Measurements from ENCODE around the gene CRYBB3. TPM values are rescaled to one million over a fixed set of nuclear protein-coding genes. Genes with fewer than 3 reads are reported as not detected.
"Not testable (repeated sequence)": the region's sequence is repeated elsewhere in the genome, so short reads cannot be mapped to it uniquely, and the experiment has no call there.

The CRYBB3 gene
- polyA plus RNA-seq, 4 donors = 0.50 TPM; not detected in 3

DNA sequence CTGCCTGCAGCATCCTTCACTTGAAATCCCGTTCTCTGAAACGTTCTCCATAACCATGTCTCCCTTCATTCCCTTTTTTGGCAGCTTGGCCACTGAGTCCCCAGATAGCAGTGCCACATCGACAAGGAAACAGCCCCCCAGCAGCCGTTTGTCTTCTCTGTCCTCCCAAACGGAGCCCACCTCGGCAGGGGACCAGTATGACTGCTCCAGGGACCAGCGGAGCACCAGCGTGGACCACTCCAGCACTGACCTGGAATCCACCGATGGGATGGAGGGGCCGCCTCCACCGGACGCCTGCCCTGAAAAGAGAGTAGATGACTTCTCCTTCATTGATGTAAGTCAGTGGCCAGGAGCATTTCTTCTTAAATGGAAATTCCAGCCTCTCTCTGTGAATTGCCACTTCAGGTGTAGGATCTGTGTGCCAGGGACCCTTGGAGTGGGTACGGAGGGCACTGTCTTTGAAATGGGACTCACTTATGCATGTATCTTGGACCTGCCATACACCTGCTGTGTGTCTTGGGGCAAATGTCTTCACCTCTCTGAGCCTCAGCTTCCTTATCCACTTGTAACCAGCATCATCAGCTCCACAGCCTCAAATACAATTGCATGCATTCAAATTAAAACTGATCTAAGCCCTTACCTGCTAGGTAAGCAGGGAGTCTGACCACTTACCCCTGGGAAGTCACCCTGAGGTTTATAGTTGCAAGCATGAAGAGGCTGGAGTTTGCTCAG lies 25.3 kb upstream of the CRYBB3 start:
- DNase-seq (ENCODE audit: low read depth in 4 of 4, low spot score in 3 of 4) = no peak

GRCh38 chr22:25174888-25175411 lies 24.7 kb upstream of the CRYBB3 start:
- DNase-seq (ENCODE audit: low read depth in 4 of 4, low spot score in 3 of 4) = no peak

DNA sequence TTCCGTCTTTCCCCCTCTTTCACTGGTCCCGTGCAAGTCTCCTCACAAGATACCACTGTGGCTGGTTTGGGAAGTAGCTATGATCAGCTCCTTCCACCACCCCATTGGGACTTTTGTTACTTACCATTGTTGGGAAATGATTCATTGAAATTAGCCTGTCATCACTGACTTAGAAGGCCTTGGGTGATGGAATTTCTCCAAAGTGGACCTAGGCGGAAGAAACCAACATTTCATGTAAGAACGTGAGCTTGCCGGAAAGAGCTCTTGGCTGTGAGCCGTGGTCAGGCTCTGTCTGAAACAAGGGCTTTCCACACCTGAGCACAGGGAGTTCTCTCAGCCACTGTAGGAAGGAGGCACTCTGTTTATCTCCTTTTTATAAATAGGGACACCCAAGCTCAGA lies 23.5 kb upstream of the CRYBB3 start:
- no peak for DNase-seq (ENCODE audit: low read depth in 4 of 4, low spot score in 3 of 4)

- DNase-seq (ENCODE audit: low read depth in 4 of 4, low spot score in 3 of 4) = no peak
Measured at GRCh38 chr22:25176799-25177198, 22.9 kb upstream of the CRYBB3 start.

GRCh38 chr22:25177226-25177625 lies 22.4 kb upstream of the CRYBB3 start:
- no peak for DNase-seq (ENCODE audit: low read depth in 4 of 4, low spot score in 3 of 4)

DNA sequence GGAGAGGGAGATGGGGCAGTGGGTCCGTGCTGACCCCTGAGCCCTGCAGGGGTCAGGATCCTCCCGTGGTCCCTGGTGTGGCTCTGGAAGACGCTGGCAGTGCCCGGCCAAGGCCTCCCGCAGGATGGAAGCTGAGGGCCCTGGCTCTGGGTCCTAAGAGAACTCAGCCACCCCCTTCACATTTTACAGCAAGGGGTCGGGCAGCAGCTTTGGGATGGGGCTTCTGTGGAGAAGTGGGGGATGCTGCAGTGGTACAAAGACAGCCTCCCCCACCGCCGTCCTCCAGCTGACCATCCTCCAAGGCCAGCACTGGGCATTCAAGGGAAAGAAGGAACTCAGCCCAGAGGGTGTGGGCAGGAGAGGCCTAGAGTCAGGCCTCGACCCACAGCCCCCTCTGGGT lies 21.8 kb upstream of the CRYBB3 start:
- DNase-seq (ENCODE audit: low read depth in 4 of 4, low spot score in 3 of 4) = no peak

DNA sequence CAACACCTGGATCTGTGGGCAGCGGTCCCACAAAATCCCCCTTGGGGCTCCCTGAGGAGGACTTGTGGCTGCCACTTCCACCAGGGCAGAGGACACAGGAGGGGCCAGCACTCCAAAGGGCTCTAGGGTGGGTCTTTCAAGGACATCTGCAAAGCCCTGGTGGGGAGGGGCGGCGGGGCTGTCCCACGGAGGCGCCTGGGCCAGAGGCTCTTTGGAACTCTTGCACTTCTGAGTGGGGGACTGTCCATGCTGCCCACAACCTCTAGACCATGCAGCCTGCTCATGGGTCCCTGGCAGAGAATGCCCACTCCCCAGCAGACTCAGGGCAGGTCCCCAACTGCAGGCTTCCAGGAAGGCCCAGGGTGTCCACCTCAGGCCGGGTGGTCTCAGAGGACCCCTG lies 21.3 kb upstream of the CRYBB3 start:
- DNase-seq (ENCODE audit: low read depth in 4 of 4, low spot score in 3 of 4) = not testable (repeated sequence)

GRCh38 chr22:25178869-25179631 lies 20.6 kb upstream of the CRYBB3 start:
- not testable (repeated sequence) for DNase-seq (ENCODE audit: low read depth in 4 of 4, low spot score in 3 of 4)

GRCh38 chr22:25182131-25183110 lies 17.2 kb upstream of the CRYBB3 start:
- no peak for DNase-seq (ENCODE audit: low read depth in 4 of 4, low spot score in 3 of 4)

- DNase-seq (ENCODE audit: low read depth in 4 of 4, low spot score in 3 of 4) = no peak
Measured at GRCh38 chr22:25183949-25184619, 15.6 kb upstream of the CRYBB3 start.

DNA sequence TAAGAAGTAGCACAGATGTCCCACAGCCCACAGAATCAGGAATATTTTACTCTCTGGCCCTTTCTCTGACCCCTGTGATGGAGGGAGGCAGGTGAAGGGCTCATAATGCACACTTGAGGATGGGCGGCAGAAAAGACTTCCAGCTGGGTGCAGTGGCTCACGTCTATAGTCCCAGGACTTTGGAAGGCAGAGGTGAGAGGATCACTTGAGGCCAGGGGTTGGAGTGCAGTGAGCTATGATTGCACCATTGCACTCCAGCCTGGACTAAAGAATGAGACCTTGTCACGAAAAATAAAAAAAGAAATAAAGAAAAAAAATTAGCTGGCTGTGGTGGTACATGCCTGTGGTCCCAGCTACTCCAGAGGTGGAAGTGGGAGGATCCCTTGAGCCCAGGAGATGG lies 13.5 kb upstream of the CRYBB3 start:
- DNase-seq (ENCODE audit: low read depth in 4 of 4, low spot score in 3 of 4) = no peak

GRCh38 chr22:25187469-25187868 lies 12.2 kb upstream of the CRYBB3 start:
- no peak for DNase-seq (ENCODE audit: low read depth in 4 of 4, low spot score in 3 of 4)

GRCh38 chr22:25192406-25192805 lies 7.3 kb upstream of the CRYBB3 start:
- DNase-seq (ENCODE audit: low read depth in 4 of 4, low spot score in 3 of 4) = no peak

GRCh38 chr22:25193130-25193529 lies 6.5 kb upstream of the CRYBB3 start:
- no peak for DNase-seq (ENCODE audit: low read depth in 4 of 4, low spot score in 3 of 4)

DNA sequence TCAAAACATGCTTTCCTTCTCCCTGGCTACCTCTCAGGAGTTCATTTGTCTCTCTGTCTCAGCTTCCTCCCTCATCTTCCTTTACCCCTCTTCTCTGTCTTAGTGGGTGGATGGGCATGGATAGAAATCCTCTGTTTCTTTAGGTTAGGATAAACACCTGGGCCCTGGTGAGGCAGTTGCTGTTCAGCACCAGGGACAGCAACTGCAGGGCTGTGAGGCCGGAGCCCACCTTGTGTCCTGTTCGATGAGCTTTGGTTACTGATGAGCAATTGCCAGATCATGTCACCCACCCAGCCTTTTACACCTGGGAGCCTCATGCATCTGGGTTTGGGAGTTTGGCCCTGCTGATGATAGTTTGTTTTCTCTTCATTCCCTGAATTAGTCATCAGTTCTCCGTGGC lies 6.1 kb upstream of the CRYBB3 start:
- peak in 1 of 4 donors; percentile 22 for DNase-seq (ENCODE audit: low read depth in 4 of 4, low spot score in 3 of 4)

DNA sequence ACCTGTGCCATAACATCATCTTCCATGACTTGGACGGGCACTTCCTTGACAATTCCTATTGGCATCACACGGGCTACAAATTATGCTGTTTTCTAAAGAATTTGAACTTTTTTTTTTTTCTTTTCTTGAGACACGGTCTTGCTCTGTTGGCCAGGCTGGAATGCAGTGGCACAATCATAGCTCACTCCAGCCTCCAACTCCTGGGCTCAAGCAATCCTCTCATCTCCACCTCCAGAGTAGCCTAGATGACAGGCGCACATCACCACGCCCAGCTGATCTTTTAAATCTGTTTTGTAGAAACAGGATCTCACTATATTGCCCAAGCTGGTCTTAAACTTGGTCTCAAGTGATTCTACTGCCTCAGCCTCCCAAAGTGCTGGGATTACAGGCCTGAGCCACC lies 3.3 kb upstream of the CRYBB3 start:
- DNase-seq (ENCODE audit: low read depth in 4 of 4, low spot score in 3 of 4) = no peak

- no peak for DNase-seq (ENCODE audit: low read depth in 4 of 4, low spot score in 3 of 4)
Measured at GRCh38 chr22:25197340-25197739, 2.3 kb upstream of the CRYBB3 start.

GRCh38 chr22:25200967-25201366 lies 1.3 kb downstream of the CRYBB3 start:
- DNase-seq (ENCODE audit: low read depth in 4 of 4, low spot score in 3 of 4) = no peak

DNA sequence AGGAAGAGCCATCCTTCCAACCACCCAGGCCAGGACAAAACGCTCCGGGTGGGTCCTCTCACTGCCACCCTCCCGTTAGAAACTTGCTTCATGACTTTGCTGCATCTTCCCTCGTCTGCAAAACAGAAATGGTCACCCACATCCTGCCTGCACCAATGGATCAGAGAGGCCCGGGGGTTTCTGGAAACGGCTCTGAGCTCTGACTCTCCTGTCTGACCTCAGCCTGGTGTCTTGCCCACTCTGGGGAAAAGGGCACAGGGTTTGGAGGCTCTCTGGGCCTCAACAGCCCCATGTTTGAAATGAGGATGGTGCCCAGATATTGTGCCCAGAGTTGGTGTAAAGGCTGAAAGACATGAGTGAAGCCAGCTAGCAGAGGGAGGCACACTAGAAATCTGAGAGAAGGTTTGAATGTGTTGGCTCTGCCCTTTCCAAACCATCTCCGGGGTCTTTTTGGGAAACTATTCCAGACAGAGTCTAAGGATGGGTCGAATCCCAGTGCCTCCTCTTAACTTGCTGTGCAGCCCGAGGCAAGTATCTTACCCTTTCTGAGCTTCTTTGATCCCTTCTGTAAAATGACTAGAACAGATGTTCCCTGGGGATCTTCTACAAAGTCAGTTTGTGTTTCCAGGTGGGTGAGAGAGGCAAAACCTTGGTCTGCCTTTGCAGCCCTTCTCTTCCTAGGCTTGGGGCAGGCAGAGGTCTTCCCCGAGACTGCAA lies 2.1 kb downstream of the CRYBB3 start:
- DNase-seq (ENCODE audit: low read depth in 4 of 4, low spot score in 3 of 4) = no peak

Measured in left renal pelvis (tissue), 4 donors.